HEK293 (cell line): ENCODE data around the gene LGALS3BP.

Experiments
- WT1 ChIP-seq: fragments of 450-650 bp; formaldehyde crosslinking; IDR thresholded peaks from 2 replicates; pipeline ENCODE4 v1.5.1; 2016; ENCODE audit warnings: missing biosample characterization, missing genetic modification characterization
- ZNF10 ChIP-seq: fragments of 450-650 bp; formaldehyde crosslinking; IDR thresholded peaks from 2 replicates; pipeline ENCODE4 v1.5.1; 2017; ENCODE audit warnings: missing biosample characterization, missing genetic modification characterization
- ZNF501 ChIP-seq: fragments of 450-650 bp; formaldehyde crosslinking; IDR thresholded peaks from 2 replicates; pipeline ENCODE4 v1.5.1; 2016; ENCODE audit warnings: missing biosample characterization, missing genetic modification characterization
- ZNF621 ChIP-seq: fragments of 450-650 bp; formaldehyde crosslinking; IDR thresholded peaks from 2 replicates; pipeline ENCODE4 v1.5.1; 2017; ENCODE audit warnings: missing biosample characterization, missing genetic modification characterization
- ZNF658 ChIP-seq: fragments of 450-650 bp; formaldehyde crosslinking; IDR thresholded peaks from 2 replicates; pipeline ENCODE4; 2016; ENCODE audit warnings: missing biosample characterization, missing genetic modification characterization
- TF ChIP-seq, protein P1 (sequence below): fragments of 450-650 bp; formaldehyde crosslinking; IDR thresholded peaks from 2 replicates; pipeline ENCODE4 v1.5.1; 2017; ENCODE audit warnings: missing biosample characterization, missing genetic modification characterization
- TF ChIP-seq, protein P2 (sequence below): fragments of 450-650 bp; formaldehyde crosslinking; IDR thresholded peaks from 2 replicates; pipeline ENCODE4 v1.5.1; 2016; ENCODE audit warnings: missing biosample characterization, missing genetic modification characterization

DNA sequence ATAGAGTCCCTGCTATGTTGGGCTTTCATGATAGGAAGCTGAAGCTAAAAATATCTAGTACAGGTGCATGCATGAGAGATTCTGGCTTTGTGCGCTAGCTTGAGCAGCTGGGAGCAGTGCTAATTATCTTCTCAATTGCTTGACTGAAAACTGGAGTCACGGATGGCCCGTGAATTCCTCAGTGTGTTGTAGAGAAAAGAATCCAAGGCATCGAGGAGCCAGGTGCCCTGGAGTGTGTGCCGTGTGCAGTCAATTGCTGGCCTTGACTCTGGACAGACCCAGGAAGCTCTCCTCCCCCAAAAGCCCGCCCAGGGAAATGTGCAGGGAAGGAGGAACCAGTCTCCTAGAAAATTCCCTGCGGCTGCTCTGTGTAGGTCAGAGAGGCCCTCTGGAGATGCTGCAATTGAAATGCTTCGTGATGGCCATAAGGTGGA, 14.2 kb downstream of the LGALS3BP start:
- no peak for TF ChIP-seq ZNF621 (tag by site-specific recombination)
- no peak for TF ChIP-seq ZNF501 (tag by site-specific recombination)
- TF ChIP-seq, protein P1, sequence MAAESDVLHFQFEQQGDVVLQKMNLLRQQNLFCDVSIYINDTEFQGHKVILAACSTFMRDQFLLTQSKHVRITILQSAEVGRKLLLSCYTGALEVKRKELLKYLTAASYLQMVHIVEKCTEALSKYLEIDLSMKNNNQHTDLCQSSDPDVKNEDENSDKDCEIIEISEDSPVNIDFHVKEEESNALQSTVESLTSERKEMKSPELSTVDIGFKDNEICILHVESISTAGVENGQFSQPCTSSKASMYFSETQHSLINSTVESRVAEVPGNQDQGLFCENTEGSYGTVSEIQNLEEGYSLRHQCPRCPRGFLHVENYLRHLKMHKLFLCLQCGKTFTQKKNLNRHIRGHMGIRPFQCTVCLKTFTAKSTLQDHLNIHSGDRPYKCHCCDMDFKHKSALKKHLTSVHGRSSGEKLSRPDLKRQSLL (tag by site-specific recombination) = no peak
- TF ChIP-seq, protein P2, sequence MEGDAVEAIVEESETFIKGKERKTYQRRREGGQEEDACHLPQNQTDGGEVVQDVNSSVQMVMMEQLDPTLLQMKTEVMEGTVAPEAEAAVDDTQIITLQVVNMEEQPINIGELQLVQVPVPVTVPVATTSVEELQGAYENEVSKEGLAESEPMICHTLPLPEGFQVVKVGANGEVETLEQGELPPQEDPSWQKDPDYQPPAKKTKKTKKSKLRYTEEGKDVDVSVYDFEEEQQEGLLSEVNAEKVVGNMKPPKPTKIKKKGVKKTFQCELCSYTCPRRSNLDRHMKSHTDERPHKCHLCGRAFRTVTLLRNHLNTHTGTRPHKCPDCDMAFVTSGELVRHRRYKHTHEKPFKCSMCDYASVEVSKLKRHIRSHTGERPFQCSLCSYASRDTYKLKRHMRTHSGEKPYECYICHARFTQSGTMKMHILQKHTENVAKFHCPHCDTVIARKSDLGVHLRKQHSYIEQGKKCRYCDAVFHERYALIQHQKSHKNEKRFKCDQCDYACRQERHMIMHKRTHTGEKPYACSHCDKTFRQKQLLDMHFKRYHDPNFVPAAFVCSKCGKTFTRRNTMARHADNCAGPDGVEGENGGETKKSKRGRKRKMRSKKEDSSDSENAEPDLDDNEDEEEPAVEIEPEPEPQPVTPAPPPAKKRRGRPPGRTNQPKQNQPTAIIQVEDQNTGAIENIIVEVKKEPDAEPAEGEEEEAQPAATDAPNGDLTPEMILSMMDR (tag by site-specific recombination) = no peak
- TF ChIP-seq ZNF658 = no peak
- TF ChIP-seq WT1 (tag by site-specific recombination) = no peak
- no peak for TF ChIP-seq ZNF10 (tag by site-specific recombination)
